GM12878 (cell line): Measurements from ENCODE around the gene CARM1. TPM values are rescaled to one million over a fixed set of nuclear protein-coding genes. Genes with fewer than 3 reads are reported as not detected.

Source experiments
- ATAC-seq: fragments of 200-7000 bp; cut with Tn5 transposase; 3 replicates; pipeline ENCODE4 v1.9.1; 2020; ENCODE audit warnings: mild to moderate bottlenecking, moderate library complexity
- BruUV-seq: library from RNA; stranded (reverse); fragments of 400-500 nt; replicated peaks from 2 replicates; lab custom pipeline; 2021; lab: Mats Ljungman, UMichigan
- CTCF ChIA-PET: fragments of 300-600 bp; sonication (Branson Sonifier 250); formaldehyde crosslinking; extraction: SDS; loops from one replicate; lab custom pipeline; 2021; ENCODE audit warnings: inconsistent platforms; lab: Yijun Ruan, JAX
- POLR2A ChIA-PET: fragments of 350-600 bp; formaldehyde crosslinking; extraction: SDS; loops from one replicate; lab custom pipeline; 2021; ENCODE audit warnings: inconsistent platforms; lab: Charles Lee
- RAD21 ChIA-PET: fragments of 300-600 bp; sonication (Branson Sonifier 250); formaldehyde crosslinking; loops from one replicate; lab custom pipeline; 2023; ENCODE audit warnings: antibody characterized with exemption; ENCODE audit not compliant: unreplicated experiment; lab: Charles Lee
- SMC1A ChIA-PET: fragments of 300-600 bp; sonication (Branson Sonifier 250); formaldehyde crosslinking; loops from one replicate; lab custom pipeline; 2023; ENCODE audit not compliant: unreplicated experiment, uncharacterized antibody; lab: Charles Lee
- DNase-seq: peaks from one replicate; pipeline ENCODE4 v3.0.0-alpha.2; 2011; ENCODE audit warnings: low read depth, low spot score
- FAIRE-seq: peaks from 3 replicates; lab custom pipeline; 2011; peaks lifted over from hg19 to GRCh38; lab: Jason Lieb, UNC
- H2AFZ ChIP-seq: 2 replicates; pipeline ENCODE4 v1.6.0; 2011; ENCODE audit warnings: low read depth, low read length, control low read depth; ENCODE audit not compliant: control insufficient read depth
- H3K27ac ChIP-seq: 2 replicates; pipeline ENCODE4 v1.5.1; 2011; ENCODE audit warnings: control low read depth; ENCODE audit not compliant: control insufficient read depth, insufficient read depth
- H3K27me3 ChIP-seq, 2 experiments: replicated peaks in 1 of 2; 2 replicates each; pipeline versions ENCODE4 v1.6.0 to v1.6.1; 2011; ENCODE audit warnings: low read length in 1 of 2; ENCODE audit not compliant: control insufficient read depth in 2 of 2, insufficient read depth in 2 of 2
- H3K36me3 ChIP-seq, 2 experiments: 2 replicates each; pipeline ENCODE4 v1.5.1; 2011; ENCODE audit warnings: low read length in 1 of 2; ENCODE audit not compliant: control insufficient read depth in 2 of 2, insufficient read depth in 2 of 2
- H3K4me1 ChIP-seq: 2 replicates; pipeline ENCODE4 v1.6.1; 2011; ENCODE audit warnings: mild to moderate bottlenecking, low read length, moderate library complexity, mixed read lengths; ENCODE audit not compliant: control insufficient read depth, insufficient read depth
- H3K4me2 ChIP-seq: 2 replicates; pipeline ENCODE4 v1.6.0; 2011; ENCODE audit warnings: control low read depth; ENCODE audit not compliant: control insufficient read depth, insufficient read depth
- H3K4me3 ChIP-seq: fragments of 200-600 bp; sonication (generic); 2 replicates; pipeline ENCODE4 v1.5.1; 2016
- H3K79me2 ChIP-seq: 2 replicates; pipeline ENCODE4 v1.6.0; 2011; ENCODE audit warnings: low read length; ENCODE audit not compliant: control insufficient read depth, insufficient read depth
- H3K9ac ChIP-seq: 2 replicates; pipeline ENCODE4 v1.8.0; 2011; ENCODE audit warnings: low read length, control low read depth, mixed read lengths; ENCODE audit not compliant: control insufficient read depth, insufficient read depth
- H3K9me3 ChIP-seq: replicated peaks from 3 replicates; pipeline ENCODE4 v1.5.1; 2011; ENCODE audit warnings: mild to moderate bottlenecking, low read length; ENCODE audit not compliant: control insufficient read depth, insufficient read depth
- H4K20me1 ChIP-seq: 2 replicates; pipeline ENCODE4 v1.6.0; 2011; ENCODE audit not compliant: control insufficient read depth, insufficient read depth
- DPF2 ChIP-seq: fragments of 450-650 bp; IDR thresholded peaks from 2 replicates; pipeline ENCODE4 v1.6.1; 2017; ENCODE audit warnings: mild to moderate bottlenecking
- EED ChIP-seq: sonication (generic); IDR thresholded peaks from 2 replicates; pipeline ENCODE4 v1.6.1; 2016; ENCODE audit warnings: antibody characterized with exemption, low read depth
- ETV6 ChIP-seq, 2 experiments: fragments of 450-650 bp in 1 of 2; IDR thresholded peaks in 1 of 2; conservative IDR thresholded peaks in 1 of 2; 2 replicates each; pipeline ENCODE4 v1.6.1; 2014; ENCODE audit warnings: antibody characterized with exemption in 1 of 2, borderline replicate concordance in 1 of 2, low read depth in 1 of 2, mild to moderate bottlenecking in 1 of 2, moderate library complexity in 1 of 2
- FOXM1 ChIP-seq: IDR thresholded peaks from 2 replicates; pipeline ENCODE4 v1.6.1; 2012; ENCODE audit warnings: low read depth, mild to moderate bottlenecking, inconsistent platforms, low read length, moderate library complexity
- MXI1 ChIP-seq: fragments of 150-350 bp; IDR thresholded peaks from 2 replicates; pipeline ENCODE4 v1.6.1; 2011; ENCODE audit warnings: low read depth, mild to moderate bottlenecking, inconsistent platforms, low read length, improper control_type of control experiment
- NFYA ChIP-seq: IDR thresholded peaks from 2 replicates; pipeline ENCODE4 v1.6.1; 2011; ENCODE audit warnings: low read depth, mild to moderate bottlenecking, low read length, improper control_type of control experiment, borderline replicate concordance
- PAX8 ChIP-seq: fragments of 450-650 bp; IDR thresholded peaks from 2 replicates; pipeline ENCODE4 v1.6.1; 2017; ENCODE audit warnings: mild to moderate bottlenecking, moderate library complexity
- PML ChIP-seq: IDR thresholded peaks from 2 replicates; pipeline ENCODE4 v1.6.1; 2012; ENCODE audit warnings: low read length, inconsistent platforms
- POLR2AphosphoS5 ChIP-seq: IDR thresholded peaks from 2 replicates; pipeline ENCODE4 v1.6.1; 2011; ENCODE audit warnings: mild to moderate bottlenecking, low read length, inconsistent platforms
- STAT1 ChIP-seq: fragments of 450-650 bp; conservative IDR thresholded peaks from 2 replicates; pipeline ENCODE4 v1.6.1; 2014; ENCODE audit warnings: antibody characterized with exemption, mild to moderate bottlenecking
- SUZ12 ChIP-seq: fragments of 200-600 bp; sonication (generic); IDR thresholded peaks from one replicate; pipeline ENCODE4 v1.6.1; 2018; ENCODE audit warnings: antibody characterized with exemption, mild to moderate bottlenecking; ENCODE audit not compliant: unreplicated experiment
- whole genome bisulfite sequencing: methylation state at CpG from one replicate; pipeline ENCODE4 v1.1.6; 2016; ENCODE audit warnings: low lambda C conversion rate; ENCODE audit not compliant: insufficient replicate concordance, insufficient coverage; ENCODE audit errors: missing lambda C conversion rate; 5-methylcytosine and 5-hydroxymethylcytosine counted together
- in situ Hi-C: fragments of 300-500 bp; cut with MboI; formaldehyde crosslinking; loops from 9 replicates; pipeline ENCODE4 v1.14.3; 2018; ENCODE audit warnings: mixed read lengths
- intact Hi-C: fragments of 100-400 bp; cut with micrococcal nuclease; formaldehyde crosslinking; loops from one replicate; pipeline ENCODE4 v1.14.2; 2022; ENCODE audit not compliant: unreplicated experiment
- polyA plus RNA-seq, 11 experiments: library from polyadenylated mRNA; depleted of rRNA in 4 of 11; unstranded in 6 of 11; stranded (reverse) in 5 of 11; fragments of >200 nt; fragmentation: Nextera tagmentation in 4 of 11; fragmentation: Illumina TruSeq in 1 of 11; extraction: Ambion mirVana in 4 of 11; extraction: Trizol in 1 of 11; gene quantifications; 1 replicate in 1 of 11; 2 replicates in 10 of 11; pipeline versions ENCODE4 v1.2.1 to v1.2.3, GENCODE V29; 2011 to 2016; ENCODE audit warnings: inconsistent platforms in 2 of 11, missing spikeins in 2 of 11, low read depth in 1 of 11
- total RNA-seq, 4 experiments: library from RNA; depleted of rRNA in 3 of 4; stranded (reverse); fragments of >200 nt in 3 of 4; fragmentation: Illumina TruSeq in 1 of 4; extraction: Trizol in 1 of 4; gene quantifications; 2 replicates each; pipeline versions ENCODE4 v1.2.1 to v1.2.3, GENCODE V29; 2013 to 2021
- TF ChIP-seq, protein P1 (sequence below): IDR thresholded peaks from 2 replicates; pipeline ENCODE4 v1.6.1; 2012; ENCODE audit warnings: low read depth, low read length, improper control_type of control experiment
- TF ChIP-seq, protein P2 (sequence below): IDR thresholded peaks from 2 replicates; pipeline ENCODE4 v1.6.1; 2012; ENCODE audit warnings: low read depth, low read length, improper control_type of control experiment
- TF ChIP-seq, protein P3 (sequence below): fragments of 450-650 bp; conservative IDR thresholded peaks from 2 replicates; pipeline ENCODE4 v1.6.1; 2017; ENCODE audit warnings: mild to moderate bottlenecking, moderate library complexity
- TF ChIP-seq, protein P4 (sequence below): fragments of 450-650 bp; IDR thresholded peaks from 2 replicates; pipeline ENCODE4 v1.6.1; 2014; ENCODE audit warnings: mild to moderate bottlenecking

Gene CARM1
- total and polyA plus RNA-seq, 10 of the 15 experiments (the other 5 are each of a cell fraction or from before 2014, with no cell fraction given) = 0.45 to 116 (median 39.7) TPM

DNA sequence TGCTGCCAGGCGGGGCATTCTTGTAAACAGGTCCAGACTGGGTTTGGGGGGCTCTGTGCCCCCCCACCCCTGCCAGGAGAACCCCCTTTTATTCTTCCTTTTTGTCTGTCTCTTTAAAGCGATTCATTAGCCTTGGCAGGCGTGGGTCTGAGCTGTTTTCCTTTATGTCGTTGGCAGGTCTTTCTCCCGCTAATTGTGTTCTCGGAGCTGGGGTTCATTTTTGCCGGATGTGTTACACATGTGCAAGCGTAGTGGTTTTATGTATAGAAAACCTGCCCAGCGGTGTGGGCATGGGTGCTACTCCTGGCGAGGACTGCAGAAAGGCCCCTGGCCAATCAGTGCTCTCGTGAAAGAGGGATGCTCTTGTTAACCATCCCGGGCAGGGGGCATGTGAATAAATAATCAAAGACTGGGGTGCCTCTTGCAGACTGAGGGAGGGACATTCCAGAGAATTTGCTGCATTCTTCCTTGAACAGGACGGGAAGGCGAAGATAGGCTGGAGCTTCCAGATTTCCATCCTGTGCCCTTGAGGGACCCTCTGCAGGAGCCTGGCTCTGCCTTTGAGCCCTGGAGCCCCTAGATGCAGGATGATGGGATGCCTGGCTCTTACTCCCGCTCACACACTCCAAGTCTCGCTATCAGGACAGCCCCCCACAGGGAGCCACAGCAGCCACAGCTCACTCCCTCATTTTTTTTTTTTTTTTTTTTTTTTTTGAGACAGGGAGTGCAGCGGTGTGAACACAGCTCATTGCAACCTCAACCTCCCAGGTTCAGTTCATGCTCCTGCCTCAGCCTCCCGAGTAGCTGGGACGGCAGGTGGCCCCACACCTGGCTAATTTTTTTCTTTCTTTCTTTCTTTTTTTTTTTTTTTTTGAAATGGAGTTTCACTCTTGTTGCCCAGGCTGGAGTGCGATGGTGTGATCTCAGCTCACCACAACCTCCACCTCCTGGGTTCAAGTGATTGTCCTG is 14.1 kb downstream of the CARM1 start:
- peaks cover 20% of the 10 kb centered on the region for H3K4me1 ChIP-seq
- H3K4me3 ChIP-seq = no peak overlapping the region
- ChIA-PET POLR2A (interaction anchor here (0.7 kb wide), 2 partner anchors 22 to 50 kb away, joined by 3 to 7 read pairs; no protein-coding TSS in a partner anchor), CTCF (no interaction called here), RAD21 (interaction anchor here (0.7 kb wide), 1 partner anchor 454 kb away, joined by 3 read pairs; no protein-coding TSS in a partner anchor), SMC1A (interaction anchor here (0.6 to 2.0 kb wide), 3 partner anchors 8 to 57 kb away, joined by 3 to 7 read pairs (median 5); no protein-coding TSS in a partner anchor)
- H3K9me3 ChIP-seq = no peaks in the 10 kb centered on the region
- no peak overlapping the region for H2AFZ ChIP-seq
- in situ Hi-C loops (no loop called here), intact Hi-C loops (no loop called here)
- whole genome bisulfite sequencing = 90% methylated on average over 18 of the region's 20 CpGs
- no peak for FAIRE-seq
- H3K9ac ChIP-seq = no peak overlapping the region
- H3K36me3 ChIP-seq = peaks cover 4 to 19% of the 10 kb centered on the region in 2 experiments; a peak in 3 of 4 replicates
- BruUV-seq = no TSS peak
- ATAC-seq = no peak
- no peak for DNase-seq
- H3K27ac ChIP-seq = no peak overlapping the region
- H4K20me1 ChIP-seq = peaks cover 4% of the 10 kb centered on the region; the same call in 1 of the 2 replicates
- no peaks in the 10 kb centered on the region for H3K27me3 ChIP-seq
- peaks cover 63% of the 10 kb centered on the region for H3K79me2 ChIP-seq
- H3K4me2 ChIP-seq = no peak overlapping the region
- TF ChIP-seq DPF2 (no peak), EED (no peak), POLR2AphosphoS5 (no peak), PML (no peak), NFYA (no peak), MXI1 (no peak), STAT1 (no peak), PAX8 (no peak), SUZ12 (no peak), FOXM1 (no peak), ETV6 (conservative IDR thresholded peaks at IDR 0.05 in 1 of 2, IDR thresholded peaks at IDR 0.05 in 1 of 2; ENCODE audit: borderline replicate concordance in 1 of 2, low read depth in 1 of 2) (no peak)
- TF ChIP-seq, protein P1, sequence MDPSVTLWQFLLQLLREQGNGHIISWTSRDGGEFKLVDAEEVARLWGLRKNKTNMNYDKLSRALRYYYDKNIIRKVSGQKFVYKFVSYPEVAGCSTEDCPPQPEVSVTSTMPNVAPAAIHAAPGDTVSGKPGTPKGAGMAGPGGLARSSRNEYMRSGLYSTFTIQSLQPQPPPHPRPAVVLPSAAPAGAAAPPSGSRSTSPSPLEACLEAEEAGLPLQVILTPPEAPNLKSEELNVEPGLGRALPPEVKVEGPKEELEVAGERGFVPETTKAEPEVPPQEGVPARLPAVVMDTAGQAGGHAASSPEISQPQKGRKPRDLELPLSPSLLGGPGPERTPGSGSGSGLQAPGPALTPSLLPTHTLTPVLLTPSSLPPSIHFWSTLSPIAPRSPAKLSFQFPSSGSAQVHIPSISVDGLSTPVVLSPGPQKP = no peak
- TF ChIP-seq, protein P2, sequence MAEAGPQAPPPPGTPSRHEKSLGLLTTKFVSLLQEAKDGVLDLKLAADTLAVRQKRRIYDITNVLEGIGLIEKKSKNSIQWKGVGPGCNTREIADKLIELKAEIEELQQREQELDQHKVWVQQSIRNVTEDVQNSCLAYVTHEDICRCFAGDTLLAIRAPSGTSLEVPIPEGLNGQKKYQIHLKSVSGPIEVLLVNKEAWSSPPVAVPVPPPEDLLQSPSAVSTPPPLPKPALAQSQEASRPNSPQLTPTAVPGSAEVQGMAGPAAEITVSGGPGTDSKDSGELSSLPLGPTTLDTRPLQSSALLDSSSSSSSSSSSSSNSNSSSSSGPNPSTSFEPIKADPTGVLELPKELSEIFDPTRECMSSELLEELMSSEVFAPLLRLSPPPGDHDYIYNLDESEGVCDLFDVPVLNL = no peak
- TF ChIP-seq, protein P3, sequence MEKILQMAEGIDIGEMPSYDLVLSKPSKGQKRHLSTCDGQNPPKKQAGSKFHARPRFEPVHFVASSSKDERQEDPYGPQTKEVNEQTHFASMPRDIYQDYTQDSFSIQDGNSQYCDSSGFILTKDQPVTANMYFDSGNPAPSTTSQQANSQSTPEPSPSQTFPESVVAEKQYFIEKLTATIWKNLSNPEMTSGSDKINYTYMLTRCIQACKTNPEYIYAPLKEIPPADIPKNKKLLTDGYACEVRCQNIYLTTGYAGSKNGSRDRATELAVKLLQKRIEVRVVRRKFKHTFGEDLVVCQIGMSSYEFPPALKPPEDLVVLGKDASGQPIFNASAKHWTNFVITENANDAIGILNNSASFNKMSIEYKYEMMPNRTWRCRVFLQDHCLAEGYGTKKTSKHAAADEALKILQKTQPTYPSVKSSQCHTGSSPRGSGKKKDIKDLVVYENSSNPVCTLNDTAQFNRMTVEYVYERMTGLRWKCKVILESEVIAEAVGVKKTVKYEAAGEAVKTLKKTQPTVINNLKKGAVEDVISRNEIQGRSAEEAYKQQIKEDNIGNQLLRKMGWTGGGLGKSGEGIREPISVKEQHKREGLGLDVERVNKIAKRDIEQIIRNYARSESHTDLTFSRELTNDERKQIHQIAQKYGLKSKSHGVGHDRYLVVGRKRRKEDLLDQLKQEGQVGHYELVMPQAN = no peak
- TF ChIP-seq, protein P4, sequence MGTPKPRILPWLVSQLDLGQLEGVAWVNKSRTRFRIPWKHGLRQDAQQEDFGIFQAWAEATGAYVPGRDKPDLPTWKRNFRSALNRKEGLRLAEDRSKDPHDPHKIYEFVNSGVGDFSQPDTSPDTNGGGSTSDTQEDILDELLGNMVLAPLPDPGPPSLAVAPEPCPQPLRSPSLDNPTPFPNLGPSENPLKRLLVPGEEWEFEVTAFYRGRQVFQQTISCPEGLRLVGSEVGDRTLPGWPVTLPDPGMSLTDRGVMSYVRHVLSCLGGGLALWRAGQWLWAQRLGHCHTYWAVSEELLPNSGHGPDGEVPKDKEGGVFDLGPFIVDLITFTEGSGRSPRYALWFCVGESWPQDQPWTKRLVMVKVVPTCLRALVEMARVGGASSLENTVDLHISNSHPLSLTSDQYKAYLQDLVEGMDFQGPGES = no peak
